Heart right ventricle (tissue), 16 donors: ENCODE data around the gene PDE4D. TPM values are rescaled to one million over a fixed set of nuclear protein-coding genes. Genes with fewer than 3 reads are reported as not detected.

Experiments used
- ATAC-seq, 8 donors: fragments of 200-7000 bp; cut with Tn5 transposase; one replicate each; pipeline ENCODE4 v1.9.1; 2020; ENCODE audit warnings: mild to moderate bottlenecking in 8 of 8, moderate library complexity in 8 of 8, moderate number of reproducible peaks in 1 of 8
- DNase-seq, 2 donors: peaks; one replicate each; pipeline ENCODE4 v3.0.0-alpha.2; 2020
- H3K27ac ChIP-seq, 10 donors: fragments of 200-600 bp; sonication (generic) in 2 of 10; one replicate each; pipeline versions ENCODE4 v1.5.0 to v1.8.0; 2020 to 2022; ENCODE audit warnings: mild to moderate bottlenecking in 3 of 10
- H3K27me3 ChIP-seq, 7 donors: fragments of 200-600 bp; one replicate each; pipeline ENCODE4 v1.8.0; 2021 to 2022; ENCODE audit warnings: mild to moderate bottlenecking in 2 of 7
- H3K36me3 ChIP-seq, 9 donors: fragments of 200-600 bp; sonication (generic) in 1 of 9; one replicate each; pipeline versions ENCODE4 v1.5.0 to v1.8.0; 2020 to 2022; ENCODE audit warnings: mild to moderate bottlenecking in 2 of 9
- H3K4me1 ChIP-seq, 9 donors: fragments of 200-600 bp; sonication (generic) in 1 of 9; one replicate each; pipeline versions ENCODE4 v1.5.0 to v1.8.0; 2020 to 2022; ENCODE audit warnings: mild to moderate bottlenecking in 4 of 9
- H3K4me3 ChIP-seq, 10 donors: fragments of 200-600 bp; sonication (generic) in 2 of 10; one replicate each; pipeline versions ENCODE4 v1.5.0 to v1.8.0; 2020 to 2022; ENCODE audit warnings: mild to moderate bottlenecking in 7 of 10, moderate library complexity in 2 of 10
- H3K9me3 ChIP-seq, 11 donors: fragments of 200-600 bp in 10 of 11; sonication (generic) in 2 of 11; one replicate each; pipeline versions ENCODE4 v1.5.0 to v1.8.0; 2013 to 2022; ENCODE audit warnings: mild to moderate bottlenecking in 2 of 11, control low read depth in 1 of 11, moderate library complexity in 1 of 11
- WGBS, 2 donors: extraction: QIAGEN DNeasy Blood & Tissue Kit; methylation state at CpG; one replicate each; pipeline ENCODE4 v1.1.7; 2013; ENCODE audit warnings: inconsistent platforms in 1 of 2; 5-methylcytosine and 5-hydroxymethylcytosine counted together
- intact Hi-C, 10 donors: fragments of 100-400 bp; cut with DNase I; formaldehyde crosslinking; loops; one replicate each; pipeline versions ENCODE4 v1.11.1 to v1.14.2; 2022
- polyA plus RNA-seq, 2 donors: library from polyadenylated mRNA; stranded (reverse); fragments of 200-250 nt; gene quantifications; one replicate each; pipeline ENCODE4 v1.2.3, GENCODE V29; 2013
- total RNA-seq, 10 donors: library from RNA; stranded (reverse); fragmentation: NEBNext Ultra II Directional in 3 of 10; extraction: Animal tissue kit (Norgen Biotek cat#: 25700) in 3 of 10; gene quantifications; one replicate each; pipeline versions ENCODE4 v1.2.1 to v1.2.4, GENCODE V29; 2021 to 2023
- TF ChIP-seq, protein P1 (sequence below), 9 donors: fragments of 200-600 bp; sonication (generic) in 2 of 9; IDR thresholded peaks; one replicate each; pipeline versions ENCODE4 v1.5.0 to v1.8.0; 2021 to 2022; ENCODE audit warnings: antibody characterized with exemption in 9 of 9, mild to moderate bottlenecking in 5 of 9, moderate library complexity in 1 of 9
- donor health status: Arrhythmogenic right ventricular cardiomyopathy.
- donor health status: ischemic (EF 13 %, LVEDD 7.1; RV severe dilation, severe dysfunction).
- donor health status: healthy with polysubstance abuse.
- donor health status: DM: no; HTN: yes; CAD: no.
- donor health status: DM: no; HTN: no; CAD: no.
- donor health status: ischemic (EF 25% LVEDD 6.9; RV normal size, moderate dysfunction).
- donor health status: ischemic (EF 25% LVEDD 5.7; RV mildly dilated, moderate dysfunction).
- donor health status: healthy.
- donor health status: DM: yes; HTN: yes; CAD: no.
- donor health status: Ischemic cardiomyopathy.
- donor health status: ischemic (EF 35%, LVEDD 5.7; RV mildly dilated, moderate dysfunction).
- donor health status: nonischemic (EF 11% LVEDD 7.7; RV severe dilation, severe dysfunction).
- donor health status: DM: yes; HTN: yes; CAD: no.
- donor health status: PGD.
- donor health status: ischemic (EF 29% LVEDD 5.4; RV normal size, mild dysfunction).
- donor health status: nonischemic (EF 23%, LVEDD 6.1; RV moderate dilation, normal function).

Gene PDE4D
- total and polyA plus RNA-seq, 12 donors, result 5.8 to 83.2 (median 39.5) TPM

DNA sequence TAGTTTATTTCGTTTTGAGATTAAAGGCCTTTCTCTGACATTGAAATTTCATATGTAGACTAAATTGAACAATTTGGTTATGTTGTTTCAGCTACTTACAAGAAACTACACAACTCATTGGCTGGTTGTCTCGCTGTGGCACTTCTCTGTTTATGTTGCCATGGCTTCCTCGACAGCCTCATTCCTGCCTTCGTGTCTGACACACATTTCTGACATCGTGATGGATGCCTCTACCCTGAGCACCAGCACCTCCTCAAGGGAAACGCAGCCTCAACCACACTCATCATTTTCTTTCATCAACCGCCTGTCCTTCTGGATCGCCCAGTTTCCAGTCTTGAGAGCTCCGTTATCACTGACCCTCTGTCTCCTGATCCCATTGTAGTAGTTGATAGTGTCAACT is 562.8 kb downstream of the PDE4D start:
- DNase-seq (no peak), ATAC-seq (peak in 1 of 8 donors; percentile 35)
- Histone ChIP-seq H3K36me3 (no peaks in the 10 kb centered on the region), H3K4me1 (peaks cover 0 to 55% (median 27%) of the 10 kb centered on the region in 9 donors), H3K27ac (no peak overlapping the region), H3K9me3 (no peaks in the 10 kb centered on the region), H3K27me3 (no peaks in the 10 kb centered on the region), H3K4me3 (no peak overlapping the region)
- TF ChIP-seq, protein P1, sequence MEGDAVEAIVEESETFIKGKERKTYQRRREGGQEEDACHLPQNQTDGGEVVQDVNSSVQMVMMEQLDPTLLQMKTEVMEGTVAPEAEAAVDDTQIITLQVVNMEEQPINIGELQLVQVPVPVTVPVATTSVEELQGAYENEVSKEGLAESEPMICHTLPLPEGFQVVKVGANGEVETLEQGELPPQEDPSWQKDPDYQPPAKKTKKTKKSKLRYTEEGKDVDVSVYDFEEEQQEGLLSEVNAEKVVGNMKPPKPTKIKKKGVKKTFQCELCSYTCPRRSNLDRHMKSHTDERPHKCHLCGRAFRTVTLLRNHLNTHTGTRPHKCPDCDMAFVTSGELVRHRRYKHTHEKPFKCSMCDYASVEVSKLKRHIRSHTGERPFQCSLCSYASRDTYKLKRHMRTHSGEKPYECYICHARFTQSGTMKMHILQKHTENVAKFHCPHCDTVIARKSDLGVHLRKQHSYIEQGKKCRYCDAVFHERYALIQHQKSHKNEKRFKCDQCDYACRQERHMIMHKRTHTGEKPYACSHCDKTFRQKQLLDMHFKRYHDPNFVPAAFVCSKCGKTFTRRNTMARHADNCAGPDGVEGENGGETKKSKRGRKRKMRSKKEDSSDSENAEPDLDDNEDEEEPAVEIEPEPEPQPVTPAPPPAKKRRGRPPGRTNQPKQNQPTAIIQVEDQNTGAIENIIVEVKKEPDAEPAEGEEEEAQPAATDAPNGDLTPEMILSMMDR (IDR thresholded peaks at IDR 0.05), result no peak
- intact Hi-C loops, result no loop called here
- 74 to 89% methylated on average over 9 of the region's 9 CpGs for WGBS, 2 donors

DNA sequence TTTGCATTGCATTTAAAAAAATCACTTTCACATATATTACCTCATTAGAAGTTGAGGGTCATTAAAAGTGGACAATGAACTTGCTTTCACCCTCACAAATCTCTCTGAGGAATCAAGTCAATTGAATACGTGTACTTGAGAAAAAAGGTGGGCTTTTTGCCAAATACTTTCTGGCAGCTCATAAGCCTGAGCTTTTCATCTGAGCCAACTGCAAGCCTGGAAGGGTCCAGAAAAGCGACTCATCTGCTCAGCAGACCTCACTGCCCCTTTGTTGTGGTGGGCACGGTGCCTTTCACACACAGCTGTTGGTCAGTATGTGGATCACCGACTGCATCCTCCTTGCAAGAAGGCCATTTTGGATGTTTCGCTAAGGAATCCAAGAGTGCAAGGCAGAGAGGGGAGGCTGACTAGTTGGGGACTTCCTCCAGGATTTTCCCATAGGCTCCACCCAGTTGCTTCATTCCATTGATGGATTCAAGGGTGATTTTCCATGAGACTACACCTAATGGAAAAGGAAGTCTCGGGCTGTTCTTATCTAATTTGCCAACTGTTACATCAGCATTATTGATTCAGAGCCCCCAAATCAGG is 564.7 kb downstream of the PDE4D start:
- Histone ChIP-seq H3K4me3 (peak overlapping the region in 1 of 10 donors; percentile 8), H3K27ac (peak overlapping the region in 4 of 10 donors; percentile 1 to 58 (median 13)), H3K36me3 (no peaks in the 10 kb centered on the region), H3K9me3 (no peaks in the 10 kb centered on the region), H3K27me3 (no peaks in the 10 kb centered on the region), H3K4me1 (peaks cover 0 to 47% (median 26%) of the 10 kb centered on the region in 9 donors)
- 39 to 45% methylated on average over 6 of the region's 6 CpGs for WGBS, 2 donors
- intact Hi-C loops, result loop anchor here in 1 of 10 donors (5.0 kb wide), 1 partner anchor 42 kb away; no protein-coding TSS in a partner anchor
- TF ChIP-seq, protein P1 (IDR thresholded peaks at IDR 0.05), result no peak
- peak in 1 of 2 donors; percentile 20 for DNase-seq
- ATAC-seq, result peak; percentile 29 to 81 (median 76)

DNA sequence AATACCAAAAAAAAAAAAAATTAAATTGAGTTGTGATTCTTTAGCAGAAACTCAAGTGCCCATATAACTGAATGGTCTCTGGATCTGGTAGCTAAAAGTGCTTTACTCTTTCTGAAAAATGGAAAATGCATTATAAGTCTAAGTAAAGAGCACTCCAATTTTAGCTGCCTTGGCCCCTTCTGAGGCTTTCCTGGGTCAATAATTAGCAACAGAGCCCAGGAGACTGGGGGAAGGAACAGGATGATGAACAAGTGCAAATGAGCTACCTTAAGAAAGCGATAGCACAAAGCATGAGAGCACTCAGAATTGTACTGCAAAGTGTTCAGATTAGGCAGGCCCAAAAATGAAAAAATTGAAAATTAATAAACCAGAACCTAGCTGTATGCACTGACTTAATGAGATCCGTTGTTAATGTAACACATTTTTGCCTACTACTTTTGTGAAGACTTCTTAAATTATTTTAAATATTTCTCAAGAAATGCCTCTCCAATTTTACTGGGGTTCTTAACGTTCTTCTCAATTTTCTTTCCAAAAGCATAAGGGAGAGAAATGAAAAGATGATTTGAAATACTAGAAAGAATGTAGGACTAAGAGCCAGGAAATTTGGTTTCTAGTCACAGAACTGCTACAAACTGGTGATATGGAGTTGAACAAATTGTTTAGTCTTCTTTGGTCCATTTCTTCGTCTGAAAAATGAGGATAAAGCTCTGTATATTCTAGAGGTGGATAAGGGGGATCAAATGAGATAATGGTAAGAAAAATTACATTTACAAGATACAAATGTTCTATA is 566.1 kb downstream of the PDE4D start:
- intact Hi-C loops, result loop anchor here in 1 of 10 donors (5.0 kb wide), 1 partner anchor 40 kb away; no protein-coding TSS in a partner anchor

DNA sequence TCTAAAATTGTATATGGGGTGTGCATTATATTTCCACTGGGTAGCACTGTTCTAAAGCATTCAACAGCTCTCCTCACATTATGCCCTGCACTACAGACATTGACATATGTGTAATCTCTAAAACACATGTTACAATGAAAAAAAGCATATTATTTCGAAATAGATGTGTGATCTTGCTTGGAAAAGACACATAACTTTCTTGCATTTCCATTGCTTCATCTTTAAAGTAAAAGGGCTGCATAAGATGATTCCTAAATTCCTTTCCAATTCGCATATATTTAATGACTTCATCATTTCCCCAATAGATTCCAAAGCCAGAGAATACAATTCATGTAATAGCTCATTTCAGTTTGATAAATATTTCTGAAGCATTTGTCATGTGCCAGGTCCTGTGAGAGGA is 566.9 kb downstream of the PDE4D start:
- no peaks in the 10 kb centered on the region for H3K27me3 ChIP-seq
- DNase-seq (no peak), ATAC-seq (no peak)
- H3K9me3 ChIP-seq, result no peaks in the 10 kb centered on the region
- no peaks in the 10 kb centered on the region for H3K36me3 ChIP-seq
- intact Hi-C loops, result loop anchor here in 1 of 10 donors (5.0 kb wide), 1 partner anchor 39 kb away; no protein-coding TSS in a partner anchor
- peaks cover 0 to 43% (median 23%) of the 10 kb centered on the region in 9 donors for H3K4me1 ChIP-seq
- TF ChIP-seq, protein P1 (IDR thresholded peaks at IDR 0.05), result no peak
- H3K27ac ChIP-seq, result no peak overlapping the region
- 79 to 89% methylated on average over 2 of the region's 2 CpGs for WGBS, 2 donors
- no peak overlapping the region for H3K4me3 ChIP-seq

More for the DNA sequence above, 566.1 kb downstream of the PDE4D start:
- 73 to 78% methylated on average over 4 of the region's 4 CpGs for WGBS, 2 donors
- H3K9me3 ChIP-seq, result no peaks in the 10 kb centered on the region
- H3K27ac ChIP-seq, result peak overlapping the region in 1 of 10 donors; percentile 58
- no peaks in the 10 kb centered on the region for H3K36me3 ChIP-seq
- H3K4me1 ChIP-seq, result peaks cover 0 to 37% (median 17%) of the 10 kb centered on the region in 9 donors
- no peak overlapping the region for H3K4me3 ChIP-seq
- TF ChIP-seq, protein P1 (IDR thresholded peaks at IDR 0.05), result no peak
- no peak for ATAC-seq
- no peak for DNase-seq
- H3K27me3 ChIP-seq, result no peaks in the 10 kb centered on the region
